Activated T-cell treated with anti-CD3 and anti-CD28 coated beads, Interleukin-2, amount 50 U/mL, for 48 hours (primary cell): ENCODE measurements around the gene PPIC.
A peak's percentile ranks its signal among the peaks of the same experiment; 100 is the strongest.

Source experiments
- DNase-seq, 2 experiments: peaks; one replicate each; pipeline ENCODE4 v3.0.0-alpha.2; 2020

Gene PPIC

GRCh38 chr5:123036391-123037103 is at the start of gene PPIC:
PPIC (minus strand) TSS chr5:123036725; CDS start chr5:123036625, 100 bp downstream.
- peak; percentile 39 to 45 for DNase-seq

- DNase-seq: no peak
Measured at GRCh38 chr5:123085638-123086286, 49.2 kb upstream of the PPIC start.

GRCh38 chr5:123084730-123085605 is 48.4 kb upstream of the PPIC start:
- DNase-seq: no peak

- no peak for DNase-seq
Measured at GRCh38 chr5:123083298-123083697, 46.8 kb upstream of the PPIC start.

GRCh38 chr5:123080215-123080614 is 43.7 kb upstream of the PPIC start:
- no peak for DNase-seq

- DNase-seq: no peak
Measured at GRCh38 chr5:123075521-123076163, 39.1 kb upstream of the PPIC start.

- DNase-seq: no peak
Measured at GRCh38 chr5:123068368-123068938, 31.9 kb upstream of the PPIC start.

GRCh38 chr5:123066016-123066415 is 29.5 kb upstream of the PPIC start:
- no peak for DNase-seq

- no peak for DNase-seq
Measured at GRCh38 chr5:123059455-123059854, 22.9 kb upstream of the PPIC start.

- no peak for DNase-seq
Measured at GRCh38 chr5:123051206-123051605, 14.7 kb upstream of the PPIC start.

- DNase-seq: no peak
Measured at GRCh38 chr5:123047706-123048105, 11.2 kb upstream of the PPIC start.

- no peak for DNase-seq
Measured at GRCh38 chr5:123046222-123046621, 9.7 kb upstream of the PPIC start.

- DNase-seq: no peak
Measured at GRCh38 chr5:123044926-123045617, 8.5 kb upstream of the PPIC start.

- no peak for DNase-seq
Measured at GRCh38 chr5:123039673-123040072, 3.1 kb upstream of the PPIC start.

GRCh38 chr5:123037104-123037418 is 536 bp upstream of the PPIC start:
- no peak for DNase-seq

GRCh38 chr5:123035918-123036390 is 571 bp downstream of the PPIC start:
- DNase-seq: peak; percentile 21 to 26

- peak; percentile 20 to 24 for DNase-seq
Measured at GRCh38 chr5:123035360-123035917, 1.1 kb downstream of the PPIC start.

GRCh38 chr5:123033157-123033671 is 3.3 kb downstream of the PPIC start:
- no peak for DNase-seq

GRCh38 chr5:123028222-123028621 is 8.3 kb downstream of the PPIC start:
- DNase-seq: no peak

GRCh38 chr5:123014689-123015088 is 21.8 kb downstream of the PPIC start:
- no peak for DNase-seq

GRCh38 chr5:123012321-123012720 is 24.2 kb downstream of the PPIC start:
- no peak for DNase-seq

GRCh38 chr5:123007754-123008153 is 28.8 kb downstream of the PPIC start:
- no peak for DNase-seq
